ENCODE measurements around the gene MIP.
"Not testable (repeated sequence)": the region's sequence is repeated elsewhere in the genome, so short reads cannot be mapped to it uniquely, and the experiment has no call there.

The MIP gene

DNA sequence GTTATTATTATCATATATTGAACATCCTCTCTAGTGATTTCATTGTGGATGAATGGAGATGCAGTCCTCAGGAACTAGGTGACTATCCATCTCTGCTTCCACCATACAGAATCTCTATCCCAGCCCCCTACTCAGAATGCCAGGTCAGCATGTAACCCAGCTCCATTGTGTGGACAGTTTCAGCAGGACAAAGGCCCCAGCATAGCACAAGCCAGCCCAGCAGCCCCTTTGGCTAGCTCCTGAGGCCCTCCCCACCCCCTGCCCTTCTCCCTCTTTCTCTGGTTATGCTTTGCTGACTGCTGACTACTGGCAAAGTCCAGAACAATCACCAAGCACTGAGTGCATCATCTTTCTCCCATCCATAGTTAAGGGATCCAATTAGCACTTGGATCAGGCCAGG, 8.1 kb upstream of the MIP start:
- no peak for DNase-seq

DNA sequence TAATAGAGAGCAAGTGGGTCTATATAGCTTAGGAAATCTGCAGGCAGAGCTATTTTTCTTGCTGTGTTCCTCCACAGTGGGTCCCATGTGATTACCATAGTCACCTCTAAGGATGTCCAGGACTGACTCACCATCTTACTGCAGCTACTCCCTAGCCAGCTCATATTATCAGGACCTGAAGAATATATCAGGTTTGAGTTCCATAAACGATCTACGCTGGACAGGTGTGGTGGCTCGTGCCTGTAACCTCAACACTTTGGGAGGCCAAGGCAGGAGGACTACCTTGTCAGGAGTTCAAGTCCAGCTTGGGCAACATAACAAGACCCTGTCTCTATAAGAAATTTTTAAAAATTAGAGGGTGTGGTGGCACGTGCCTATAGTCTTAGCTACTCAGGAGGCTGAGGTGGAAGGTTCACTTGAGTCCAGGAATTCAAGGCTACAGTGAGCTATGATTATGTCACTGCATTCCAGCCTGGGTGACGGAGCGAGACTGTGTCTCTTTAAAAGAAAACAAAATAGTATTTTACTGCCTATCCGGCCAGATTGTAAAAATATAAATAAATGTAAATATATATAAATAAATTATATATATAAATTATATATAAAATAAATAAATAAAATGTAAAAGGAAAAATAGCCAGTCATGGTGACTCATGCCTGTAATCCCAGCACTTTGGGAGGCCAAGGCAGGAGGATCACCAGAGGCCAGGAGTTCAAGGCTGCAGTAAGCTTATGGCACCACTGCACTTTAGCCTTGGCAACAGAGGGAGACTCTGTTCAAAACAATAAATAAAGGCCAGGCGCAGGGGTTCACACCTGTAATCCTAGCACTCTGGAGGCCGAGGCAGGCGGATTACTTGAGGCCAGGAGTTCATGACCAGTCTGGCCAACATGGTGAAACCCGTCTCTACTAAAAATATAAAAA, 7.0 kb upstream of the MIP start:
- peak; percentile 67 for DNase-seq

DNA sequence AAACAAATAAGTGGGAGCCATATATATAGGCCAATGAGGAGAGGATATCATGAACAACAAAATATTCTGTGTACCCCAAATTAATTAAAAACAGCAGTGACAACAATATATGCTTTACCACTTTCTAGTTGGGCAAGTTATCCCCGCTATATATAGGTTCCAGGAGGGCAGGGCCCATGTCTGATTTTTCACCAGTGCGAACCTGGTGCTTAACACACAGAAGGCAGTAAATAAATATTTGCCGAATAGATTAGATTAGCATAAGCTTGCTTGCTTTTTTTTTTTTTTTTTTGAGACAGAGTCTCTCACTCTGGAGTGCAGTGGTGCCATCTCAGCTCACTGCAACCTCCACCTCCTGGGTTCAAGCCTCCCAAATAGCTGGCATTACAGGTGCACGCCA, 3.4 kb upstream of the MIP start:
- no peak for DNase-seq

DNA sequence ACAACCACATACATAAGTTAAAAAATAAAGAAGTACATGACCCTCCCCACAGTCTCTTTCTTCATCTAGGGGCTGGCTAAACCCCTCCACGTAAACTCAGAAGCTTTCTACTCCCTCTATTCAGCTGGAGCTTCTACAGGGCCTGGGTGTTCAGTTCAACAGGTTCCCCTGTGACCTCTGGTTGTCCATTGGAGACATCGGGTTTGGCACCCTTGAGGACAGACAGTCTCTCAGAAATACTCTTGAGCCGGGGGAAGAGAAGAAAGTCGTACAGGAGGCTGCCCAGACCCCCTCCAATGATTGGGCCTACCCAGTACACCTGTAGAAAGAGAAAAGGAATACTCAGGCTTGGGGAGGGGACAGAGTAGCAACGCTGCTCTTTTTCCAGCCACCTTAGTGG, 3.3 kb downstream of the MIP start:
- no peak for DNase-seq

DNA sequence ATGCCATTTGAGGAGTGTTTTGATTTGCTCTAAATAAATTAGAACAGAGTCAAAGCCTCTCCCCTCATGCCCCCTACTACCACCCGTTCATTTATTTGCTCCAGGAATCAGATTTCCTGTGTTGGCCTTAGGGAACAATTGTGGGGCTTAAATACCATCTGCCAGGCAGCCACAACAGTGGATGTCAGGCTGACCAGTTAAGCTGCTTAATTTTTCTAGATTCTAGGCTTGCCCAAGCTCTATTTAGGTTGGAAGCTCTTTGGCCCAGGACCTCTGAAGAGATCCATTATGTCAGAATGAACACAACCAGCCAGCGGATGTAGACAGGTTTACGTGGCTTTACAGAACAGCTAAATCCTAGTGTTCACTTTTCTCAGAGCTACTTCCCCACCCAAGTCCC, 4.2 kb downstream of the MIP start:
- DNase-seq, result no peak

GRCh38 chr12:56449622-56449984, 4.9 kb downstream of the MIP start:
- no peak for DNase-seq

DNA sequence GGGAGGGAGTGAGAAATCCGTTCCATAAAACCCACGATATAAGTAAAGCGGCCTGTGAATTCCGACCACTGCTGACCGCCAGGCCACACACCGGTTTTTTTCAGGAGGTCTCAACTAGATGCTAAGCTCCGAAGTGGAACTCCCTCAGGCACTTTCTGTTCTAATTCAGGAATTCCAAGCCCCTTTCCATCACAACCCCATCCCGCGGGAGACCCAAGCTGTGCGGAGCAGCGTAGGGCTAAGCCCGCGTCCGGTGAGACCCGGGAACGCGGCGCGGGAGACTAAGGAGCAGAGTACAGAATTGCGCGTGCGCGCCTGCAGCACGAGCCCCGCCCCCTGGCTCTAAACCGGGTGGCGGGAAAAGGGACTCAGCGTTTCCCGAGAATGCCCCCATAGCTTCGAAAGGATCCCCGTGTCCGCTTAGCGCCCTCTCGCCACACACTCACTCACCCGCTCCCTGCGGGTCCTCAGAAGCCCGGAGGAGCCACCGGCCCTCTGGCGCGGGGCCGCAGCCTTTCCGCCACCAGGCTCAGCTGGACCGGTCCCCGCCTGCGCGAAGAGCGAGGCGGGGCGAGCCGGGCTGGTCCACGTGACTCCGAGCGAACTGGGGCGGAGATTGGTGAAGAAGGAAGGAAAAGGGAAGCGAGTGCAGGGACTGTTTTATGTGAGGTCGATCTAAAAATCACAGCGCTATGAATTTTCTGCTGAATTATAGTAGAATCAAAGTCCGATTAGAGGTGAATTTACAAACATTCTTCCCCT, 5.4 kb downstream of the MIP start, which contains the start of gene TIMELESS:
TIMELESS (minus strand) TSS at position 567 of the 762 bp plus-strand sequence. CDS start 15,256 bp downstream, outside the sequence.
- DNase-seq, result peak; percentile 84

- DNase-seq, result not testable (repeated sequence)
Observed at GRCh38 chr12:56443208-56443607, 11.2 kb downstream of the MIP start.

DNA sequence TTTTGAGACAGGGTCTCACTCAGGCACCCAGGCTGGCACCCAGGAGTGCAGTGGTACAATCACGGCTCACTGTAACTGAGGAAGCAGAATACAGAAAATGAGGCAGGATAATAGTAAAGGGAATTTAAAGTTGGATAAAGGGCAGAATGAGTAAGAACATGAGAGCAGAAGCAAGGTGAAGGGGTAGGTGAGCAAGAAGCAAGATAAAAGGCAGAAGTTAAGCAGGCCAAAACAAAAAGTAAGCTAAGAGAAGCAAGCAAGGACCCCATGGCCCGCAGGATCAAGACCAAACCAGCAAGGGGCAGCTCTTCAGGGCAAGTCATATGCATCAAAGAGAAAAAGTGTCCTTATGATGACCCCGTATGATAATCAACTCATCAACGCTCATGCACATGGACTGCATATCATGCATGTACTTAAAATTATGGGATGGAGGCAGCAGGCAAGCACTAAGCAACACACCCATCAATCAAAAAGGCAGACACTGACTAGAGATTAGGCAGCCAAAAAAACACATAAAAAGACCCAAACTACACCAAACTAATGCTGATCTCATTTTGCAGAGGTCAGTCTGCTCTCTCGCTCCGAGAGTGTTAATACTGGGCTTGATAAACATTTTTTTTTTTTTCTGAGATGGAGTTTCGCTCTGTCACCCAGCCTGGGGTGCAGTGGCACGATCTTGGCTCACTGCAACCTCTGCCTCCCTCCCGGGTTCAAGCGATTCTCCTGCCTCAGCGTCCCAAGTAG, 16.9 kb downstream of the MIP start:
- no peak for DNase-seq

- no peak for DNase-seq
Observed at GRCh38 chr12:56434828-56435227, 19.6 kb downstream of the MIP start.

GRCh38 chr12:56431850-56432249, 22.6 kb downstream of the MIP start:
- DNase-seq, result no peak

DNA sequence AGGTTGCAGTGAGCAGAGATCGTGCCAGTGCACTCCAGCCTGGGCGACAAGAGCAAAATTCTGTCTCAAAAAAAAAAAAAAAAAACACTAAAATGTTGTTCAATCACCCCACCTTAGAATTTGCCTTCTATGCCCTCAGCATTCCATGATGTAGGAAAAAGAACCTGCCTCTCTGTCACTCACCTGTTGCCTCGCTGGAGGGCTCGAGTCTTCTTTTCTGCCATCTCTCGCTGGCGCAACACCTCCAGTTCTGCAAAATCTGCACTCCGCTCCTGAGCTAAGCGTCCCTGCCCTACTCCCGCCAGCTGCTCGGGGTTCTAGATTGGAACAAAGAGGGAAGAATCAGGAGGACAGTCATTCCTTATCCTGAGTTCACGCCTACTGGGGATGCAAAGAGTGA, 23.2 kb downstream of the MIP start:
- no peak for DNase-seq

DNA sequence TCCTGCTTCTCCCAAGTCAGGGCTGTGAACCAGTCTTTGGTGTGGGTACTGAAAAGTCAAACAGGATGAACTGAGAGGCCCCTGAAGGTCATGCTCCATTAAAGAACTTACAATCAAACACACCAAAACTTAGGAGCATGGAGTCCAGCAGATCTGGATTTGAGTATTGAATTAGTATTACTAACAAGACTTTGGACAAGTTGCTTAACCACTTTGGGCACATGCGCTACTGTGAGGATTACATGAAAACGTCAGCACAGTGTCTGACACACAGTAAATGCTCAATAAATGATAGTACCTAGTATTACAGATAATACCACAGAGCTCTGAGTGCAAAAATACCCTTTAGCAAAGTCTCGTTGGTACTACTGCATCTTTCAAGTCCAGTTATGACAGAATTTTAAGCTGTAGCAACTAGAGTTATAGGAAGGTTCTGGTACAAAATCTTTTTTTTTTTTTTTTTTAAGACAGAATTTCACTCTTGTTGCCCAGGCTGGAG, 28.5 kb downstream of the MIP start:
- no peak for DNase-seq

DNA sequence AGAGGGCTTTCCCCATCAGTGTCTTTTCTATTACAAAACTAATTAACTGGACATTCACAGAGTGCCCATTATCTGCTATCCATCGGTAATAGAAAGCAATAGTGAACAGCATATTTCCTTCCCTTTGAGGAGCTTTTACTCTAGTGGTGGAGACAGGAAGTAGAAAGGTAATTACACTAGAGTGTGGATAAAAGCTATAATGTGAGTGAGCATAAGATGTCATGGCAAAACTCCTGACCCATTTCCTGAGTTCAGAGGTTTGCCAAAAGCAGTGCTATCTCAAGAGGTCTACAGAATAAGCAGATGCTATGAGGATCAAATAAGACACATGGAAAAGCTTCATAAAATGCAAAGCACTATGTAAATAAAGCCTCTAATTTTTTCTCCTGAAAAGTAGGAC, 29.3 kb downstream of the MIP start:
- no peak for DNase-seq

- DNase-seq, result no peak
Observed at GRCh38 chr12:56420411-56420810, 34.0 kb downstream of the MIP start.

GRCh38 chr12:56417739-56418138, 36.7 kb downstream of the MIP start:
- DNase-seq, result no peak

DNA sequence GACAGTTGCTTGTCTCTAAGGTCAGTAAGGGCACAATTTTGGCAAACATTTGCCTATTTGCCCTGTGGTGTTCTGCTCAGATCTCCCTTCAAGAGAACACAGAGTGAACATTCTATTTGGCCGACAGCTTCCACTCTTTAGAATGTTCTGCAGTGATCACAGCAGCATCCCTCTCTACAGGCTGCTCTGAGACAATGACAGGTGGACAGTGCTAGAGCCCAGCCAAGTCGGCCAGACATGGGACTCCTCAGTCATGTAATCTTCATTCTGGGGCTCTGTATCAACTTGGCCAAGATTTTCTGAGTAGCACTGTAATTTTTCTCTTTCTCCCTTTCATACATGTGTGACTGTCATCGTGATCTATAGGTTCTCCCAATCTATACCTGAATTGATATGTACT, 40.1 kb downstream of the MIP start:
- no peak for DNase-seq

DNA sequence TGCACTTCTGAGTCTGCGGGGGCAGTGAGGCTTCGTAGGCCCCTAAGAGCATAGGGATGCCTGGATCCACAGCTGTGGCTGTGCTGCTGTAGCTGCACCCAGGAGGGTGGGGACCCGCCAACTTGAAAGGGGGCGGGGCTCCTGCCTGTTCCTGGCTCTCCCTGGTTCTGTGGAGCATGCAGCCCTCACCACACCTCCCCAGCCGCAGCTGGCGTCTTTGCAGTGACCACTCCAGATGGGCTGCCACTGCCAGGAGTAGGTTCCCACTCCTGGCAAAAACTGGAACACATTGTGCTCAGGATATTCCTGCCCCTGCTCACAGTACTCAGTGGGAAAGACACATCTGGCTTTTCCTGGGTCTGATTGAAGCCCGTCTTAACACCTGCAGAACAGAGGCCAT, 41.1 kb downstream of the MIP start:
- no peak for DNase-seq

GRCh38 chr12:56411781-56412639, 42.4 kb downstream of the MIP start:
- no peak for DNase-seq

GRCh38 chr12:56410768-56411167, 43.7 kb downstream of the MIP start:
- DNase-seq, result no peak

DNA sequence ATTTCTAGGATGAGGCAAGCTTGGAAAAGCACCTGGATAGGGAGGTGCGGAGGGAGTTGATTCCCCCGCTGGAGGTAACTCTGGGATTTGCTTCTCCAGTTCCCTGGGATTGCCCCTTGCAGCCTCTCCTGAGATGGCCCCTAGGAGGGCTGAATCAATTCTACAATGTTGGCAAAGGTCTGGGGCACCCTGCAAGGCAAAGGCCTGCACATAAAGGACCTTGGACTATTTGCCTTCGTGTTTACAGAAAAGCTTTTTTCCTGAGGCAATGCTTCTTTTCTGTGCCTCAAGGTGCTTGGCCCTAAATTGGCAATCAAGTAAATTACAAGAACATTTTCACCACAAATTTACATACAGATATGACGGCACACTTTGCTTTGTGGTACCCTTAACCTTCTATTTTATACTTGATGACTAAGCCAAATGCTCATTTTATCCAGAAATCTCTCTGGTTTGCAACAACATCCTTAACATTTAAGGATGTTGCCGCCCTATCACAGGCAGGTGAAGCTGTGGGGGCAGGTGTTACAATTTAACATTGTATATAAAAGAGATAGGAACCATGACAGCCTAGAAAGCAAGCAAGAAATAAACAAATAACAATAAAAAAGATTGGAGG, 45.5 kb downstream of the MIP start:
- no peak for DNase-seq

- DNase-seq, result not testable (repeated sequence)
Observed at GRCh38 chr12:56404227-56404626, 50.2 kb downstream of the MIP start.

Measured in kidney glomerular epithelial cell (primary cell).